ENCODE data around the gene INAFM2. TPM values are rescaled to one million over a fixed set of nuclear protein-coding genes. Genes with fewer than 3 reads are reported as not detected.

Gene INAFM2
- total RNA-seq, 1 donor from 2014 or later, result 19.2 TPM

- Mint-ChIP-seq H3K27ac (no peak overlapping the region), H3K27me3 (ENCODE audit: low read depth) (peaks cover 40% of the 10 kb centered on the region), H3K4me3 (no peak overlapping the region), H3K36me3 (no peaks in the 10 kb centered on the region), H3K4me1 (peaks cover 23% of the 10 kb centered on the region), H3K9me3 (no peaks in the 10 kb centered on the region)
- no peak for DNase-seq (ENCODE audit: low spot score in 2 of 2, unreplicated experiment in 2 of 2)
- no peak for TF ChIP-seq CTCF (IDR thresholded peaks at IDR 0.05; ENCODE audit: unreplicated experiment)
Measured at GRCh38 chr15:40289140-40289775, 34.2 kb upstream of the INAFM2 start.

- no peak for TF ChIP-seq CTCF (IDR thresholded peaks at IDR 0.05; ENCODE audit: unreplicated experiment)
- H3K9me3 Mint-ChIP-seq, result no peaks in the 10 kb centered on the region
- H3K36me3 Mint-ChIP-seq, result no peaks in the 10 kb centered on the region
- H3K27me3 Mint-ChIP-seq (ENCODE audit: low read depth), result peaks cover 34% of the 10 kb centered on the region
- DNase-seq (ENCODE audit: low spot score in 2 of 2, unreplicated experiment in 2 of 2), result no peak
- peak overlapping the region; percentile 49 for H3K4me3 Mint-ChIP-seq
- H3K4me1 Mint-ChIP-seq, result peaks cover 17% of the 10 kb centered on the region
- peak overlapping the region; percentile 54 for H3K27ac Mint-ChIP-seq
Measured at GRCh38 chr15:40290545-40290917, 33.0 kb upstream of the INAFM2 start.

GRCh38 chr15:40290918-40291574 is 32.4 kb upstream of the INAFM2 start:
- H3K9me3 Mint-ChIP-seq, result no peaks in the 10 kb centered on the region
- H3K4me1 Mint-ChIP-seq, result peaks cover 17% of the 10 kb centered on the region
- DNase-seq (ENCODE audit: low spot score in 2 of 2, unreplicated experiment in 2 of 2), result peak in 1 of 2 experiments; percentile 75
- TF ChIP-seq CTCF (IDR thresholded peaks at IDR 0.05; ENCODE audit: unreplicated experiment), result no peak
- no peaks in the 10 kb centered on the region for H3K36me3 Mint-ChIP-seq
- H3K27ac Mint-ChIP-seq, result no peak overlapping the region
- H3K4me3 Mint-ChIP-seq, result peak overlapping the region; percentile 42
- peaks cover 34% of the 10 kb centered on the region for H3K27me3 Mint-ChIP-seq (ENCODE audit: low read depth)

GRCh38 chr15:40292246-40292645 is 31.2 kb upstream of the INAFM2 start:
- TF ChIP-seq CTCF (IDR thresholded peaks at IDR 0.05; ENCODE audit: unreplicated experiment), result no peak
- H3K36me3 Mint-ChIP-seq, result no peaks in the 10 kb centered on the region
- H3K4me1 Mint-ChIP-seq, result peaks cover 24% of the 10 kb centered on the region
- no peak for DNase-seq (ENCODE audit: low spot score in 2 of 2, unreplicated experiment in 2 of 2)
- H3K4me3 Mint-ChIP-seq, result no peak overlapping the region
- H3K27ac Mint-ChIP-seq, result no peak overlapping the region
- peaks cover 34% of the 10 kb centered on the region for H3K27me3 Mint-ChIP-seq (ENCODE audit: low read depth)
- H3K9me3 Mint-ChIP-seq, result no peaks in the 10 kb centered on the region

- Mint-ChIP-seq H3K27ac (no peak overlapping the region), H3K9me3 (no peaks in the 10 kb centered on the region), H3K4me3 (no peak overlapping the region), H3K27me3 (ENCODE audit: low read depth) (peaks cover 34% of the 10 kb centered on the region), H3K4me1 (peaks cover 26% of the 10 kb centered on the region), H3K36me3 (no peaks in the 10 kb centered on the region)
- no peak for DNase-seq (ENCODE audit: low spot score in 2 of 2, unreplicated experiment in 2 of 2)
- no peak for TF ChIP-seq CTCF (IDR thresholded peaks at IDR 0.05; ENCODE audit: unreplicated experiment)
Measured at GRCh38 chr15:40293006-40293405, 30.5 kb upstream of the INAFM2 start.
